Measurements from ENCODE around the gene TMEM156. TPM values are rescaled to one million over a fixed set of nuclear protein-coding genes. Genes with fewer than 3 reads are reported as not detected.

Gene TMEM156
- polyA plus RNA-seq (2013, experiment 1 of 2): not detected
- polyA plus RNA-seq (2013, experiment 2 of 2): not detected

GRCh38 chr4:39032218-39033085 is at the start of gene TMEM156:
Gene TMEM156, minus strand, starts transcription at chr4:39032409. Its CDS starts 96 bp downstream, at chr4:39032313.
- H3K27ac ChIP-seq (ENCODE audit: low read depth, low read length): no peak within 1 kb of the TSS
- H3K79me1 ChIP-seq (ENCODE audit: low read length): no peaks in the 10 kb centered on the region
- no peak within 1 kb of the TSS for H3K56ac ChIP-seq (ENCODE audit: low read length)
- no peak for DNase-seq
- no peak within 1 kb of the TSS for H3K9ac ChIP-seq (ENCODE audit: low read length)
- H3K4ac ChIP-seq (ENCODE audit: low read depth, low read length): no peak within 1 kb of the TSS
- H3K36me3 ChIP-seq (ENCODE audit: control insufficient read depth, insufficient read depth, low read length): no peaks in the 10 kb centered on the region
- H3K4me2 ChIP-seq (ENCODE audit: low read length): no peak within 1 kb of the TSS
- no CpG with 5 or more reads among the region's 5 CpGs for WGBS (ENCODE audit: extremely low coverage, insufficient coverage, low lambda C conversion rate)
- no peak within 1 kb of the TSS for H2AK5ac ChIP-seq (ENCODE audit: low read length)
- H4K5ac ChIP-seq (ENCODE audit: low read length): no peak within 1 kb of the TSS
- H3K4me1 ChIP-seq (ENCODE audit: control insufficient read depth, low read depth, low read length): no peaks in the 10 kb centered on the region
- H3K27me3 ChIP-seq (ENCODE audit: insufficient read depth, low read length, poor library complexity): no peaks in the 10 kb centered on the region
- no peak within 1 kb of the TSS for H4K8ac ChIP-seq (ENCODE audit: low read depth, low read length)
- H3K18ac ChIP-seq (ENCODE audit: low read length): no peak within 1 kb of the TSS
- H2BK5ac ChIP-seq (ENCODE audit: low read length): no peak within 1 kb of the TSS
- H3K23ac ChIP-seq (ENCODE audit: low read length): no peak within 1 kb of the TSS
- H3K79me2 ChIP-seq (ENCODE audit: control insufficient read depth, insufficient read depth, low read length): no peaks in the 10 kb centered on the region
- H2BK120ac ChIP-seq (ENCODE audit: low read depth, low read length): no peak within 1 kb of the TSS
- no peak within 1 kb of the TSS for H2BK15ac ChIP-seq (replicated peaks; ENCODE audit: low read depth)
- H3K4me3 ChIP-seq (ENCODE audit: low read length): no peak within 1 kb of the TSS

GRCh38 chr4:39078829-39079228 is 46.6 kb upstream of the TMEM156 start:
- Histone ChIP-seq H3K27ac (ENCODE audit: low read depth, low read length) (no peak overlapping the region), H2AK5ac (ENCODE audit: low read length) (no peak overlapping the region), H3K79me1 (ENCODE audit: low read length) (no peaks in the 10 kb centered on the region), H3K4ac (ENCODE audit: low read depth, low read length) (no peak overlapping the region), H3K27me3 (ENCODE audit: insufficient read depth, low read length, poor library complexity) (no peaks in the 10 kb centered on the region), H3K4me2 (ENCODE audit: low read length) (no peak overlapping the region), H3K18ac (ENCODE audit: low read length) (no peak overlapping the region), H3K56ac (ENCODE audit: low read length) (no peak overlapping the region), H3K23ac (ENCODE audit: low read length) (no peak overlapping the region), H3K4me1 (ENCODE audit: control insufficient read depth, low read depth, low read length) (no peaks in the 10 kb centered on the region), H2BK120ac (ENCODE audit: low read depth, low read length) (no peak overlapping the region), H3K79me2 (ENCODE audit: control insufficient read depth, insufficient read depth, low read length) (no peaks in the 10 kb centered on the region), H4K5ac (ENCODE audit: low read length) (no peak overlapping the region), H4K8ac (ENCODE audit: low read depth, low read length) (no peak overlapping the region), H3K36me3 (ENCODE audit: control insufficient read depth, insufficient read depth, low read length) (no peaks in the 10 kb centered on the region), H3K9ac (ENCODE audit: low read length) (no peak overlapping the region), H3K4me3 (ENCODE audit: low read length) (no peak overlapping the region), H2BK15ac (replicated peaks; ENCODE audit: low read depth) (no peak overlapping the region), H2BK5ac (ENCODE audit: low read length) (no peak overlapping the region)
- WGBS (ENCODE audit: extremely low coverage, insufficient coverage, low lambda C conversion rate): no CpG with 5 or more reads among the region's 2 CpGs
- no peak for DNase-seq

GRCh38 chr4:39068907-39069306 is 36.7 kb upstream of the TMEM156 start:
- Histone ChIP-seq H3K36me3 (ENCODE audit: control insufficient read depth, insufficient read depth, low read length) (no peaks in the 10 kb centered on the region), H2BK120ac (ENCODE audit: low read depth, low read length) (no peak overlapping the region), H3K79me1 (ENCODE audit: low read length) (peaks cover 2% of the 10 kb centered on the region), H4K8ac (ENCODE audit: low read depth, low read length) (no peak overlapping the region), H3K23ac (ENCODE audit: low read length) (no peak overlapping the region), H2AK5ac (ENCODE audit: low read length) (no peak overlapping the region), H3K4ac (ENCODE audit: low read depth, low read length) (no peak overlapping the region), H2BK5ac (ENCODE audit: low read length) (no peak overlapping the region), H3K79me2 (ENCODE audit: control insufficient read depth, insufficient read depth, low read length) (no peaks in the 10 kb centered on the region), H3K4me3 (ENCODE audit: low read length) (no peak overlapping the region), H3K4me2 (ENCODE audit: low read length) (no peak overlapping the region), H4K5ac (ENCODE audit: low read length) (no peak overlapping the region), H2BK15ac (replicated peaks; ENCODE audit: low read depth) (no peak overlapping the region), H3K4me1 (ENCODE audit: control insufficient read depth, low read depth, low read length) (no peaks in the 10 kb centered on the region), H3K27ac (ENCODE audit: low read depth, low read length) (no peak overlapping the region), H3K27me3 (ENCODE audit: insufficient read depth, low read length, poor library complexity) (no peaks in the 10 kb centered on the region), H3K18ac (ENCODE audit: low read length) (no peak overlapping the region), H3K9ac (ENCODE audit: low read length) (no peak overlapping the region), H3K56ac (ENCODE audit: low read length) (no peak overlapping the region)
- WGBS (ENCODE audit: extremely low coverage, insufficient coverage, low lambda C conversion rate): no CpG with 5 or more reads among the region's 3 CpGs
- DNase-seq: no peak

- Histone ChIP-seq H3K9ac (ENCODE audit: low read length) (no peak overlapping the region), H2BK5ac (ENCODE audit: low read length) (no peak overlapping the region), H4K5ac (ENCODE audit: low read length) (no peak overlapping the region), H3K27me3 (ENCODE audit: insufficient read depth, low read length, poor library complexity) (no peaks in the 10 kb centered on the region), H2AK5ac (ENCODE audit: low read length) (no peak overlapping the region), H3K4me2 (ENCODE audit: low read length) (no peak overlapping the region), H2BK15ac (replicated peaks; ENCODE audit: low read depth) (no peak overlapping the region), H3K4me1 (ENCODE audit: control insufficient read depth, low read depth, low read length) (no peaks in the 10 kb centered on the region), H3K56ac (ENCODE audit: low read length) (no peak overlapping the region), H4K8ac (ENCODE audit: low read depth, low read length) (no peak overlapping the region), H3K36me3 (ENCODE audit: control insufficient read depth, insufficient read depth, low read length) (no peaks in the 10 kb centered on the region), H3K79me2 (ENCODE audit: control insufficient read depth, insufficient read depth, low read length) (no peaks in the 10 kb centered on the region), H3K4me3 (ENCODE audit: low read length) (no peak overlapping the region), H3K27ac (ENCODE audit: low read depth, low read length) (no peak overlapping the region), H3K23ac (ENCODE audit: low read length) (no peak overlapping the region), H2BK120ac (ENCODE audit: low read depth, low read length) (no peak overlapping the region), H3K79me1 (ENCODE audit: low read length) (peaks cover 2% of the 10 kb centered on the region), H3K18ac (ENCODE audit: low read length) (no peak overlapping the region), H3K4ac (ENCODE audit: low read depth, low read length) (no peak overlapping the region)
- DNase-seq: no peak
- WGBS (ENCODE audit: extremely low coverage, insufficient coverage, low lambda C conversion rate): no CpG with 5 or more reads among the region's 3 CpGs
Measured at GRCh38 chr4:39067451-39067850, 35.2 kb upstream of the TMEM156 start.

GRCh38 chr4:39067031-39067430 is 34.8 kb upstream of the TMEM156 start:
- peaks cover 2% of the 10 kb centered on the region for H3K79me1 ChIP-seq (ENCODE audit: low read length)
- H3K4me1 ChIP-seq (ENCODE audit: control insufficient read depth, low read depth, low read length): no peaks in the 10 kb centered on the region
- H2BK120ac ChIP-seq (ENCODE audit: low read depth, low read length): no peak overlapping the region
- H3K18ac ChIP-seq (ENCODE audit: low read length): no peak overlapping the region
- H3K27me3 ChIP-seq (ENCODE audit: insufficient read depth, low read length, poor library complexity): no peaks in the 10 kb centered on the region
- no peak overlapping the region for H3K23ac ChIP-seq (ENCODE audit: low read length)
- H3K36me3 ChIP-seq (ENCODE audit: control insufficient read depth, insufficient read depth, low read length): no peaks in the 10 kb centered on the region
- H3K27ac ChIP-seq (ENCODE audit: low read depth, low read length): no peak overlapping the region
- no peak overlapping the region for H2AK5ac ChIP-seq (ENCODE audit: low read length)
- H3K4me3 ChIP-seq (ENCODE audit: low read length): no peak overlapping the region
- no peak overlapping the region for H3K4ac ChIP-seq (ENCODE audit: low read depth, low read length)
- no peak overlapping the region for H4K5ac ChIP-seq (ENCODE audit: low read length)
- no peaks in the 10 kb centered on the region for H3K79me2 ChIP-seq (ENCODE audit: control insufficient read depth, insufficient read depth, low read length)
- no peak for DNase-seq
- no CpG with 5 or more reads among the region's 2 CpGs for WGBS (ENCODE audit: extremely low coverage, insufficient coverage, low lambda C conversion rate)
- H2BK15ac ChIP-seq (replicated peaks; ENCODE audit: low read depth): no peak overlapping the region
- no peak overlapping the region for H3K9ac ChIP-seq (ENCODE audit: low read length)
- no peak overlapping the region for H3K4me2 ChIP-seq (ENCODE audit: low read length)
- no peak overlapping the region for H2BK5ac ChIP-seq (ENCODE audit: low read length)
- H4K8ac ChIP-seq (ENCODE audit: low read depth, low read length): no peak overlapping the region
- no peak overlapping the region for H3K56ac ChIP-seq (ENCODE audit: low read length)

Data from mesendoderm (in vitro differentiated cells).